Astrocyte (in vitro differentiated cells and primary cell): ENCODE results near the gene KISS1R. TPM values are rescaled to one million over a fixed set of nuclear protein-coding genes. Genes with fewer than 3 reads are reported as not detected.

Experiments
- DNase-seq: peaks from one replicate; pipeline ENCODE4 v3.0.0-alpha.2; 2010; ENCODE audit warnings: low read depth
- FAIRE-seq: peaks from 2 replicates; lab custom pipeline; 2011; peaks lifted over from hg19 to GRCh38; lab: Jason Lieb, UNC
- H2AFZ ChIP-seq: 2 replicates; pipeline ENCODE4 v1.6.0; 2012; ENCODE audit warnings: low read depth, low read length, inconsistent platforms
- H3K27ac ChIP-seq: 2 replicates; pipeline ENCODE4 v1.5.1; 2011; ENCODE audit warnings: low read depth, low read length, inconsistent platforms
- H3K27me3 ChIP-seq: 2 replicates; pipeline ENCODE4 v1.6.0; 2011; ENCODE audit warnings: low read length, inconsistent platforms; ENCODE audit not compliant: insufficient read depth
- H3K36me3 ChIP-seq: 2 replicates; pipeline ENCODE4 v1.5.1; 2011; ENCODE audit warnings: low read length, inconsistent platforms; ENCODE audit not compliant: insufficient read depth
- H3K4me1 ChIP-seq: 2 replicates; pipeline ENCODE4 v1.5.1; 2011; ENCODE audit warnings: low read length, inconsistent platforms; ENCODE audit not compliant: insufficient read depth
- H3K4me2 ChIP-seq: 2 replicates; pipeline ENCODE4 v1.6.0; 2012; ENCODE audit warnings: low read length, inconsistent platforms
- H3K4me3 ChIP-seq: 2 replicates; pipeline ENCODE4 v1.5.1; 2011; ENCODE audit warnings: low read depth, mild to moderate bottlenecking, low read length, inconsistent platforms; ENCODE audit not compliant: insufficient read depth
- H3K79me2 ChIP-seq: 2 replicates; pipeline ENCODE4 v1.6.0; 2012; ENCODE audit warnings: mild to moderate bottlenecking, low read length, inconsistent platforms; ENCODE audit not compliant: insufficient read depth
- H3K9ac ChIP-seq: 2 replicates; pipeline ENCODE4 v1.6.0; 2012; ENCODE audit warnings: mild to moderate bottlenecking, low read length, inconsistent platforms
- H3K9me3 ChIP-seq: 2 replicates; pipeline ENCODE4 v1.5.1; 2012; ENCODE audit warnings: low read depth, mild to moderate bottlenecking, low read length, inconsistent platforms; ENCODE audit not compliant: insufficient read depth
- H4K20me1 ChIP-seq: 2 replicates; pipeline ENCODE4 v1.6.0; 2012; ENCODE audit warnings: low read length, inconsistent platforms; ENCODE audit not compliant: insufficient read depth
- H3K27ac Mint-ChIP-seq: one replicate; pipeline ENCODE4 v1.8.0; 2021; ENCODE audit warnings: mild to moderate bottlenecking, mixed read lengths; ENCODE audit not compliant: unreplicated experiment
- H3K27me3 Mint-ChIP-seq: one replicate; pipeline ENCODE4 v1.8.0; 2021; ENCODE audit warnings: low read depth, mixed read lengths; ENCODE audit not compliant: unreplicated experiment
- H3K36me3 Mint-ChIP-seq: one replicate; pipeline ENCODE4 v1.8.0; 2021; ENCODE audit warnings: low read depth, mixed read lengths; ENCODE audit not compliant: unreplicated experiment
- H3K4me1 Mint-ChIP-seq: one replicate; pipeline ENCODE4 v1.8.0; 2021; ENCODE audit warnings: low read depth, mixed read lengths; ENCODE audit not compliant: unreplicated experiment
- H3K4me3 Mint-ChIP-seq: one replicate; pipeline ENCODE4 v1.8.0; 2021; ENCODE audit warnings: mild to moderate bottlenecking, moderate library complexity, mixed read lengths; ENCODE audit not compliant: unreplicated experiment
- H3K9me3 Mint-ChIP-seq: one replicate; pipeline ENCODE4 v1.8.0; 2021; ENCODE audit warnings: mild to moderate bottlenecking, mixed read lengths; ENCODE audit not compliant: unreplicated experiment
- CTCF ChIP-seq: IDR thresholded peaks from 2 replicates; pipeline ENCODE4 v1.5.1; 2011; ENCODE audit warnings: low read depth, mild to moderate bottlenecking, inconsistent platforms, low read length, moderate library complexity; ENCODE audit not compliant: insufficient read depth
- EZH2 ChIP-seq: IDR thresholded peaks from 2 replicates; pipeline ENCODE4 v1.6.1; 2012; ENCODE audit warnings: mild to moderate bottlenecking, low read length, inconsistent platforms; ENCODE audit not compliant: insufficient read depth
- total RNA-seq: library from RNA; stranded (reverse); gene quantifications from 2 replicates; pipeline ENCODE4 v1.2.1, GENCODE V29; 2021

The KISS1R gene
- total RNA-seq, 1 donor from 2014 or later: not detected

GRCh38 chr19:952680-953444 is 35.7 kb downstream of the KISS1R start:
- peak overlapping the region; percentile 68 for H3K4me2 ChIP-seq
- H3K27me3 ChIP-seq: no peaks in the 10 kb centered on the region
- peak overlapping the region; percentile 75 for H3K27ac ChIP-seq
- no peak overlapping the region for H2AFZ ChIP-seq
- Mint-ChIP-seq H3K9me3 (no peaks in the 10 kb centered on the region), H3K27ac (no peak overlapping the region), H3K36me3 (peaks cover 2% of the 10 kb centered on the region), H3K27me3 (no peaks in the 10 kb centered on the region), H3K4me1 (peaks cover 12% of the 10 kb centered on the region), H3K4me3 (no peak overlapping the region)
- TF ChIP-seq EZH2 (no peak), CTCF (no peak)
- H3K79me2 ChIP-seq: peaks cover 50% of the 10 kb centered on the region
- peak overlapping the region; percentile 41 for H3K9ac ChIP-seq
- H3K36me3 ChIP-seq: no peaks in the 10 kb centered on the region
- H3K4me1 ChIP-seq: peaks cover 26% of the 10 kb centered on the region
- no peak for FAIRE-seq
- H4K20me1 ChIP-seq: peaks cover 49% of the 10 kb centered on the region
- no peaks in the 10 kb centered on the region for H3K9me3 ChIP-seq
- no peak overlapping the region for H3K4me3 ChIP-seq
- DNase-seq: no peak

GRCh38 chr19:953445-954271 is 36.5 kb downstream of the KISS1R start:
- Mint-ChIP-seq H3K4me3 (no peak overlapping the region), H3K36me3 (peaks cover 2% of the 10 kb centered on the region), H3K4me1 (peaks cover 12% of the 10 kb centered on the region), H3K9me3 (no peaks in the 10 kb centered on the region), H3K27me3 (no peaks in the 10 kb centered on the region), H3K27ac (peak overlapping the region; percentile 58)
- no peaks in the 10 kb centered on the region for H3K9me3 ChIP-seq
- no peak overlapping the region for H3K27ac ChIP-seq
- H3K9ac ChIP-seq: no peak overlapping the region
- peaks cover 45% of the 10 kb centered on the region for H3K79me2 ChIP-seq
- H3K4me2 ChIP-seq: peak overlapping the region; percentile 68
- no peak overlapping the region for H3K4me3 ChIP-seq
- DNase-seq (no peak), FAIRE-seq (no peak)
- H3K36me3 ChIP-seq: no peaks in the 10 kb centered on the region
- no peak for TF ChIP-seq EZH2
- TF ChIP-seq CTCF: no peak
- peaks cover 26% of the 10 kb centered on the region for H3K4me1 ChIP-seq
- peaks cover 43% of the 10 kb centered on the region for H4K20me1 ChIP-seq
- no peak overlapping the region for H2AFZ ChIP-seq
- H3K27me3 ChIP-seq: no peaks in the 10 kb centered on the region
